ENCODE results near the gene IFT25.

Gene IFT25

DNA sequence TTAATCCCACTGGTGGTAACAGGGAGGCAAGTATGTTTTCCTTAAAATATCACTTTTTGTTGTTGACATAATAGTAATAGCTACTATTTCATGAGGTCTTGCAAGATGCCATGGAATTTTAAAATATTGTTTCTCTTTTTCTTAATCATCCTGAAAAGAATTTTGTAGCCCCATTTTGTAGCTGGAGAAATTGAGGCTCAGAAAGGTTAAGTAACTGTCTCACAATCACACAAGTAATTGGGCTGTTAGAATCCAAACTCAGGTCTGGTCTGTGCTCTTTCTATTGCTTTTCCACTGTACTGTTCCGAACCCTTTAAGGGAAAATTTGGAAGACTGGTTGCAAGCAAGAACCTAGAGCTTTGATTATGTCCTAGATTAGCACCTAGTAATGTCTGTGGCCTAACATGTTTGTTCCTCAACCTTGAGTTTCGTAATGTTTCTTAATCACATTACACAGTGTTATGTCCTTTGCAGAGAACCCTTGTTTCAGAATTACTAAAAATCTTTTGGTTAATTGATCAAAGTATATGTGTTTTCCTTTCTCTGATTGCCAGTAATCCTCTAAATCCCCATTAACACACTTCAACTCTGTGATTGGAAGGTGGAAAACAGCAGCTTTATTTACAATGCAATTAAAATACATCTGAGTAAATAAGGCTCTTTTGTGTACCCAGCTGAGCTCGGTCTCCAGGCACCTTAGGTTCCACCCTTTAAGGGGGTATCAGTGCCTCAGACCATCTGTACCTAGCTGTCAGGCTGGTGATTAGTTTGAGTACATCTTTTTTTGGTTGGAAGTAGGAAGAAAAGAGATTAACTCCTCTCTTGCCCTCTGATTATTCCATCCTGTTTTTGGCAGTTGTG lies 11.0 kb upstream of the IFT25 start:
- peak; percentile 76 for DNase-seq

DNA sequence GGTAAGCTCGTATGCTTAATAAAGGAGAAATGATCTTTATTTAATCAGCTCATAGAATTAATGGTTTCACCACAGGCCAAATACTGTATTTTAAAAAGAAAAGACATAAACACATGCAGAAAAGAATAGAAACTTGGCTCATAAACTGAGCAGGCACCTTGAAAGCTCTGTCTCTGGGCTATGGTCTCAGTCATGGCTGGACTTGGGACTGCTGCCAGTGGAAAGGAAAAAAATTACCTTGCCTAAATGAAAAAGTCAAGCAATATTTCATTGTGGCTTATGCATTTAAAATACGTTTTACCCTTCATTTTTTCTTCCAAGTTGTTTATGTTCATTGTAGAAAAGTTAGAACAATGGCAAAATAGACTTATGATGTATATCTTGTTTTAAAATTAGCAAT lies 8.6 kb upstream of the IFT25 start:
- DNase-seq, result no peak

DNA sequence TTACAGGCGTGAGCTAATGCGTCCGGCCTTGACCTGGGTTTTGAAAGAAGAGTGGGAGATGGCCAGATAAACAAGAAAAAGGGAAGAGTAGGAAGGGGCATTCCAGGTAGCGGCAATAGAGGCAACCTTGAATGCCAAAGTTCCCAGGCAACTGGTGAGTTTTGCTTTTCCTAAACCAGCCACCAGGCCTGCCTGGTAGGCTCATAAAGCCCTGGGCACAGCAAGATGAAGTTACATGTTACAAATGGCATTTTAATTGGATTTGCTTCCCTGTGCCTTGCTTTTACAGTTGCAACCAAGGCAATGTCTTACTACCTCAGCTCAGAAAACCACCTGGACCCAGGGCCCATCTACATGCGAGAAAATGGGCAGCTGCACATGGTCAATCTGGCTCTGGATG lies 6.2 kb upstream of the IFT25 start:
- no peak for DNase-seq

DNA sequence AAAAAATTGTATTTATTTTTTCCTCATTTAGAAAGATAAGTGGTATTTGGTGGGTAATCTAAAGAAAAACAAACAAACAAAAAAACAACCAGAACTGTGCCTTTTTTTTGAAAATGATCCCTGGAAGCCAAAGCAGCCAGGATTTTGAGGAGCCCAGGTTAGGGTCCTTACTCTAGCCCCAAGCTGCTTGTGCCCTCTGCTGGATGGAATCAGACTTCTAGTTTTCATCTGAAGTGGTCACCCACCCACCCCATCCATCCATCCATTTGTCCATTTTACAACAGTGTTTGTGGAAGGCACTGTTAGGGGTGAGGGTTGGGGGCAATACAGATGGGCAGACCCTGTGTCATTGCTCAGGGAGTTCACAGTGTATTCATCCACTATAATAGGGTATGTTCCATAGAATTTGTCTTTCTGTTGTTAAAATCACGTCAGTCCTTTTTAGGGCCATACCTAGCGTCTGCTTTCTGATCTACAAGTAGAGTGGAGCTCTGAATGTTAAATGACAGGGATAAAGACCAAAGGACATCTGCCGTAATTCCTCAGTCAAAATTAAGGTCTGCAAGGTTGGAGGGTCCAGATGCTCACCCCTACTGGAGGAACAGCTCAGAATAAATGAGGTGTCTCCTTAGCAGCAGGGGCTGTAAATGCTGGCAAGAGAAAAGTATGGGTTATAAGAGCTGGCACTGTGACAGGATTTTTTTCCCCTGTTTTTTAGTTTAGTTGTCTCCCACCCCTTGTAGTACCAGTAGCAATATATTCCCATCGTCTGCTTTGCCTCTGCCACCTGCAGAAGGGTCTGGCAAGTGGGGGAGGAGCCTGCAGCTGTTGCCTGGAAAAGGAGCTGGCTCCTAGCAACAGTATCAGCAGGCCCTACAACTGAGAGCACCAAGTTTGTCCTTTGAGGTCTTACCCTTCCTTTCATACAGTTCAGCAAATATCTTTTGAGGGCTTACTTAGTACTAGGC lies 3.8 kb upstream of the IFT25 start:
- peak; percentile 9 for DNase-seq

DNA sequence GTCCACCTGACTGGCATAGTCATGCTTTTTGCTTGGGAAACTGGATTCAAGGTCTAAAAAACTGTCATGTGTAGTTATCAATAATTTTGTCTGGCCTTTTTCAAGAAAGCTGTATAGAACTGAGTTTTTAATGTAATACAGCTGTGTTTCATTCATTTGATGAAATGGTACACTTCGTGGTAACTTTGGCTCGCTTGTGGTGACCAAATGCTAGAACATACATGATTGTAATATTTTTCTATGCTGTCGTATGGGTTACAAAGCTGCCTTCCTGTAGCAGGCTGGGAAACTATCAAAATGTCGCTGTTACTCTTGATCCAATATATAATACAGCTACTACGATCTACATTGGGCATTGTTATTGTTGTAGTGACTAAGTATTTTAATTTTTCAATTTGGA lies 2.8 kb upstream of the IFT25 start:
- no peak for DNase-seq

DNA sequence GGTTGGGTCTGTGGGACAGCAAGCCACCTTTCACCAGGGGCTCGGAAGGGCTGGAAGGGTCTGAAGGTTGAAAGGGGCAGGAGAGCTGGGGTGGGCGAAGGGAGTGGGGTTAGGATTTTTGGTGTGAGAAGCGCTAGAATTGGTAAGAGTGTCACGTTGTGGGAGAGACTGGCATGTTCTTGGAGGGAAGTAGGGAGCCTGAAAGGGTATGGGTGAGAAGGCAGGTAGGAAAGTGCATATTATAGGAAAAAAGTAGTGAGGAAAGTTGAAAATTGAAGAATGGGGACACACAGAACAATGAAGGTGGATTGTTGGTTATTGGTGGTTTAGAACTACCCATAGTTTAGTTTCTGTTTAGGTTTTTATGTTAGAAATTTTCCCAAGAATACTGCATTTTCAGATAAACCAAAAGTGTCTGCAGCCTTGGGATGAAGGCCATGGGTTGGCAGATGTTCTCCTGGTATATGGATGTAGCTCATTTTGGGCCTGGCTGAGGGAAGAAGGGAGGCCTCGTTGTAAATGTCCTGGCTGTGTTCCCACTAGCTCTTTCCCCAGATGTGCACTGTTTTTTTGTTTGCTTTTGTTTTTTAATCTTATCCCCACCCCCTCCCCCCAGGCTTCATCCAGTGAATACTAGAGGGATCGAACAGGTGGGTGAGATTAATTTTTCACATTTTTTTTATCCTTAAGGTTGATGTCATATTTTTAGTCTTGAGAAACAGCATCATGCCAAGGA lies 1.8 kb upstream of the IFT25 start:
- DNase-seq, result no peak

DNA sequence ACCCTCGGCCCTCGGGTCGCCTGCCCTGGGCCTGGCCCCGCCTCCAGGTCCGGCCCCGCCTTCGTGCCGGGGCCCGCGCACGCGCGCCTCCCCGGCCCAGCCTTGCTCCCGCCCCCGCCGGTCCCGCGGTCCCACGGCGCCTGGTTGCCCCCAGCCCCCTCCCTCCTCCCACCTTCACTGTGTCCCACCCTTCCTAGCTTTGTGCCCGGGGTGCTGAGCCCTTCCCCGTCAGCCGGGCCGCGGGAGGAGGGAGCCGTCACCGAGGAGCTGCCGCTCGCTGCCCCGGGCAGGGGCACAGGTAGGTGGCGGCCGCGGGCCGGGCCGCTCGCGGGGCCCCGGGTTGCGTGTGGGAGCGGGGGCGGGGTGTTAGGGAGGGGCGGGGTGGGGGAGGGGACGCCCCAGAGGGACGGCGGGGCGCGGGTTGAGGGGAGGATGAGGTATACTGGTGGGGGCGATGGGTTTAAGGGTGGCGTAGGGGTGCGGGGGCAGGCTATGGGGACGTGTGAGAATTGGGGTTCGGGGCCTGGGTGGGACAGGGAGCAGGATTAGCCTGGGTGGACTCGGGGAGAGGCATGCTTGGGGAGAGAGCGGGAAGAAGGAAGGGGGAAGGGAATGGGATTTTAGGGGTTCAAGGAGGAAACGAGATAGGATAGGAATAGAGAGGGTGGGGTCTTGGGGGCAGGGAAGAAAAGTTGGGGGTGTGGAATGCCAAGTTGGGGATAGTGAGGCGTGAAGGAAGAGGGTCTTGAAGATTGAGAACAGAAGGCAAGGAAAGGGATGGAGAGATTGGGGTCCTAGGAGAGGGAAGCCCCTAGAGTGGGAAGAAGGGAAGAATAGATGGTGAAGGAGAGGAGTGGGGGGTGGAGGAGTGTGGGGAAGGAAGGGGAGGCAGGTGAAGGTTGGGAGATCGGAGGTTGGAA lies 1.0 kb upstream of the IFT25 start, which contains the start of gene LRRC42:
Gene LRRC42, plus strand, starts transcription at position 99 of the 920 bp plus-strand sequence. CDS start 5,650 bp downstream, outside the sequence.
- DNase-seq, result no peak

DNA sequence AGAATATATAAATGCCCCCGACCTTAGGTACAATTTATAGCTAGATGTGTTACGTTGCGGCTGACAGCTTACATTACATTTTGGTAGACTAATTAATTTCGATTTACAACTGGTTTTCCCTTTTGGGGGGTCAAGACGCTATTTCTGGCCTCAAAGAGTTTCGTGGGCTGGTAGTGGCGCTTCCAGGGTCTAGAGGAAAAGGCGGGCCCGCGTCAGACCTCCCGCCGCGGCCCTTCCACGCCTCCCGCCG lies 391 bp downstream of the IFT25 start:
- no peak for DNase-seq

DNA sequence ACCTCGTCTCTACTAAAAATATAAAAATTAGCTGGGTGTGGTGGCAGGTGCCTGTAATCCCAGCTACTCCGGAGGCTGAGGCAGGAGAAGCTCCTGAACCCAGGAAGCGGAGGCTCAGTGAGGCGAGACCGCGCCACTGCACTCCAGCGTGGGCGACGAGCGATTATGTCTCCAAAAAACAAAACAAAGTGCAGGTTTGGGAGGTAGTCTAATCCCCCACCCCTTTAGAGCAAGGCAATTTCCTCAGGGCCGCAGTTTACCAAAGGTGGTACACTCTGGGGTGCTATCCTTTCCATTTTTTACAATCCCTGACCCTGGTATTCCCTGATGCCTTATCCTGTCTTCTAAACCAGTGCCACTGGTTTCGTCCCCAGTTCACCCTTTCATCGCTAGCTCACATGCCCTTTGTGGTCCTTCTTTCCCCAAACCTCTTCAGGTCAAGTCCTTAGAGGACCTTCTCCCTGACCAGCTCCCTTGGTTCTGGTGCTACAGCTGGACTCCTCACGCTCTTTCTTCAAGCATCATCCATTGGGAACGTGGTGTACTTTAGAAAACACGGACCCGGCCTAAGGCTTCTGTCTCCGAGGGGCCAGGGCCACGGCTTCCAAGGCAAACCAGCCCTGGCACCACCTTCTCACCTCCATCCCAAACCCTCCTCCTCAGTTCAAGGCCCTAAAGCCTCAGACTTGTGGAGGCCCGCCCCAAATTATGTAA lies 873 bp downstream of the IFT25 start:
- DNase-seq, result no peak

DNA sequence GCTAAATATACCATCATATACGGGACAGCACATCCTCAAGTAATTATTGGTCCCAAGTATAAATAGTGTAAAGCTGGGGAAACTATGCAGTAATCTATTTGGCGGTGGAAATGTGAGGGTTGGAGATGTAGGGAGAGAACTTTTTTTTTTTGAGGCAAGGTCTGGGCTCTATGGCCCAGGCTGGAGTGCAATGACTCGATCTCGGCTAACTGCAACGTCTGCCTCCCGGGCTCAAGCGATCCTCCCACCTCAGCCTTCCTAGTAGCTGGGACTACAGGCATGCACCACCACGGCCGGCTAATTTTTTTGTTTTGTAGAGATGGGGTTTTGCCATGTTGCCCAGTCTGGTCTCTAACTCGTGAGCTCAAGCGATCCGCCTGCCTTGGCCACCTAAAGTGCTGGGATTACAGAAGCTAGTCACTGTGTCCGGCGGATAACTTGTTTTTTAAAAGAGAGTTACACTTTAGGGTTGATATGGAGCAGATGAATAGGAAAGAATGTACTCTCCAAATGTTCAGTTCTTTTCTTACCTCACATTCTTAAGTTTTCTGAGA lies 1.9 kb downstream of the IFT25 start:
- no peak for DNase-seq

DNA sequence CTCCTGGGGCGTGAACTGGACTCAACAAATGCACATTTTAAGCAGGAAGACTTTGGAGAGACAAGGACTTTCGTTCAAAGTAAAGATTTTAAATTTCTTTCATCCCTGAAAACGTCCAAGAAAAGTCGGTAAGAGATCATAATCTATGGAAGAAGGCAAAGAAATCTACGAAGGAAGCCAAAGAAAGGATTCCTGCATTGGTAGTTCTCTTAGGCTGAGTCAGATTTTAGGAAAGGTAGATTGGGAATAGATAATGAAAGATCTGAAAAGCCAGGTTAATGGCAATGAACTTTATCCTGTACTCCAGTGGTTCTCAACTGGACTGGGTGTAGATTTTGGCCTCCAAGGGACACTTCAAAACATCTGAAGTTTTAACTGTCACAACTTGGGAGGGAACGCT lies 2.4 kb downstream of the IFT25 start:
- no peak for DNase-seq

DNA sequence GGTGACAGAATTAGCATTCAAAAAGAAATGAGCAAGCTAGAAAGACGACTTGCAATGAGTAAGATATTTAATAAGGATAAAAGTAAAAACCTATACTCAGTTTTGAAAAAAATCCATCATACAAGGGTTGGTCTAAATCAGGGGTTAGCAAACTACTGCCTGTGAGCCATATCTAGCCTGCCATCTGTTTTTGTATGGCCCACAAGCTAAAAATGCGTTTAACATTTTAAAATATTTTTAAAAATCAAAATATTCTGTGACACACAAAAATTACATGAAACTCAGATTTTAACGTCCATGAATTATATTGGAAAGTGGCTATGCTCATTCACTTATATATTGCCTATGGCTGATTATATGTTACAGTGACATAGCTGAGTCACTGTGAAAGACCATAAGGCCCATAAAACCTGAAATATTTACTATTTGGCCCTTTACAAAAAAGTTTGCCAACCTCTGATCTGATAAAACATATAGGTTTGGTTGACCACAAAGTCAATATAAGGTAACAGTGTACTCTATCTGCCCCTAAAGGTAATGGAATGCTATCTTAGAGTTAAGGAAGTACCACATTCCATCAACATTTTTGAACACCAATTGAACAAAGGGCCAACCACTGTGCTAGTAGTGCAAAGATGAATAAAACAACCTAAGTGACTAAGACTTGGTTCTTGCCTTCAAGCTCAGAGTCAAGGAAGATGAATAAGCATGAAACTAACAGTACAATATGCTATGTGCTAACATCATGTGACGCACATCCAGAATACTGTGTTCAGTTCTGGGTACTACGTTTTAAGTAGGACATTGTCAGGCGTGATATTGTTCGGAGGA lies 3.2 kb downstream of the IFT25 start:
- no peak for DNase-seq

DNA sequence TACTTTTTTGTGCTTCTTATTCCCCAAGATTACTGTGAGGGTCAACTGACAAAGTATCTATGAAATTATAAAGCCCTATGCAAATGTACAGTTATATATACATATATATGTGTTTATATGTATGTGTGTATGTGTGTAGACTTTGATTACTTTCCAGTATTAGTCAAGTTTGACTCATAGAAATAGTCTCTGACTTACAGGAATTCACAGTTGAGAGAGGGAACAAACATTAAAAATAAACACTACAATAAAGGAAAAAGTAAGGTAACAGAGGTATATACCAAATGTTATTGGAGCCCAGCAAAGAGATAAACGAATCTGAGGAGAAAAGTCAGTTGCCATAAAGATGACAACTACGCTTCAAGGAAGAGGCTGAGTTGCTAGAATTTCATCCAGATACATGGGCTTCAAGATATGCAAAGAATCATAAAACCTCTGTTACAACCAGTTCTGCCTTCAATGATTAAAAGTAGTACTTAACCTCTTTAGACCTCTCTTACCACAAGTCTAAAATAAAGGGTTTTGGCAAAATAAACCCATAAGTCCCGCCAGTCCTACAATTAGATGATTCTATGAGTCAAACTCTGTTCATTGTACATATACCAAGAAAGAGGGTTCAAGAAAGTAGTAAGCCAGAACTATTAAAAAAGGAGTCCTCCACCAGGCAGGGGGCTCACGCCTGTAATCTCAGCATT lies 7.2 kb downstream of the IFT25 start:
- DNase-seq, result no peak

DNA sequence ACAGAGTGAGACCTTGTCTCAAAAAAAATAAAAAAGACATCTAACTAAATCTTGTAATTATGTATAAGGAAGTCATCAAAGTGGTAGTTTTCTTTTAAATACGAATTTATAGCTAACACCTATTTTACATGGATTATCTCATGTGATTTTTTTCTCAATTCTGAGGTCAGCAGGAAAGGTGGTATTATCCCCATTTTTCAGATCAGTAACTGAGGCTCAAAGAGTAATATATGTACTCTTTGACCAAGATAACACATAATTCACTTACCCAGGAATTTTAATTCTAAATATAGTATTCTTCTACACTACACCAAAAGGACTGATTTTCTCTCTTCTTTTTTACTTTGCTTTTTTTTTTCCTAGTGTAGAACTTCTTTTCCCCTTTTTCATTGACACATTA lies 9.1 kb downstream of the IFT25 start:
- no peak for DNase-seq

DNA sequence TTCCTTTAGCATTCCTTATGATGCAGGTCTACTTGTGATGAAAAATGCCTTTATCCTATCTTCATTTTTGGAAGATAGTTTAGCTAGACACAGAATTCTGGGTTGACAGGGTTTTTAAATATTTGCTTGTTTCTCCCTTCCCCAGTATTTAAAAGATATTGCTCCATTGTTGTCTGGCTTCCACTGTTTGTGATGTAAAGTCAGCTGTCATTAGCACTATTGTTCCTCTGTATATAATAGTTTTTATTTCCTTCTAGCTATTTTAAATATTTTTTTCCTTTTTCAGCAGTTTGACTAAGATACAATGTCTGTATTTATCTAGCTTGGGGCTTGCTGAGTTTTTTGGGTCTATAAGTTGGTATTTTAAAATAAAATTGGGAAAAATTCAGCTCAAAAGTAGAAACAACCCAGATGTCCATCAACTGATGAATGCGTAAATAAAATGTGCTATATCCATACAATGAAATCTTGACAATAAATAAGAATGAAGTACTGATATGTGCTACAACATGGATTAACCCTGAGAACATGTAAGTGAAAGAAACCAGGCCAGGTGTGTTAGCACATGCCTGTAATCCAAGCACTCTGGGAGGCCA lies 11.2 kb downstream of the IFT25 start:
- no peak for DNase-seq

DNA sequence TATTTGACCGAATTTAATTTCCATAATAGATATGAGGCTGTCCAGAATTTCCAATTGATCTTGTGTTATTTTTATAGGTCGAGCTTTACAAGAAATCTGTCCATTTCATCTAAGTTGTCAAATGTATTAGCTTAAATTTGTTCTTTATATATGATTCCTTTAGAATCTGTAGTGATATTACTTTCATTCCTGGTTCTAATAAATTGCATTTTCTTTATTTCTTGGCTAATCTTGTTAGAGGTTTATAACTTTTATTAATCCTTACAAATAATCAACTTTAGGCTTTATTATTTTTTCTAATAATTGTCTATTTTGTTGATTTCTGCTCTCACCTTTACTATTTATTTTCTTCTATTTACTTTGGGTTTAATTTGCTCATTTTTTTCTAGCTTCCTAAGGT lies 14.0 kb downstream of the IFT25 start:
- DNase-seq, result no peak

DNA sequence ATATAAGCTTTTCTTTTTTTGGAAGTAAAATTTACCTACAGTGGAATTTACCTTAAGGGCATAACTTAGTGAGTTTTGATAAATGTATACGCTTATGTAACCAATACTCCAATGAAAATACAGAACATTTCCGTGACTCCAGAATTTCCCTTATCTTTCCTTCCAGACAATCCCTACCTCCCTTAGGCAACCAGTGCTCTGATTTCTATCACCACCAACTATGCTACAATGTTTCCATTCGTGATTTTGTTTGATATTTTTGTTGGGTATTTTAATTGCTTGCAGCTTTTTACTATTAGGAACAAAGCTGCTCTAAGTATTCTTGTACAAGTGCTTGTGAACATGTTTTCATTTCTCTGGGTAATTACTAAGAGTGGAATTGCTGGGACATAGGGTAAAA lies 14.6 kb downstream of the IFT25 start:
- DNase-seq, result no peak

DNA sequence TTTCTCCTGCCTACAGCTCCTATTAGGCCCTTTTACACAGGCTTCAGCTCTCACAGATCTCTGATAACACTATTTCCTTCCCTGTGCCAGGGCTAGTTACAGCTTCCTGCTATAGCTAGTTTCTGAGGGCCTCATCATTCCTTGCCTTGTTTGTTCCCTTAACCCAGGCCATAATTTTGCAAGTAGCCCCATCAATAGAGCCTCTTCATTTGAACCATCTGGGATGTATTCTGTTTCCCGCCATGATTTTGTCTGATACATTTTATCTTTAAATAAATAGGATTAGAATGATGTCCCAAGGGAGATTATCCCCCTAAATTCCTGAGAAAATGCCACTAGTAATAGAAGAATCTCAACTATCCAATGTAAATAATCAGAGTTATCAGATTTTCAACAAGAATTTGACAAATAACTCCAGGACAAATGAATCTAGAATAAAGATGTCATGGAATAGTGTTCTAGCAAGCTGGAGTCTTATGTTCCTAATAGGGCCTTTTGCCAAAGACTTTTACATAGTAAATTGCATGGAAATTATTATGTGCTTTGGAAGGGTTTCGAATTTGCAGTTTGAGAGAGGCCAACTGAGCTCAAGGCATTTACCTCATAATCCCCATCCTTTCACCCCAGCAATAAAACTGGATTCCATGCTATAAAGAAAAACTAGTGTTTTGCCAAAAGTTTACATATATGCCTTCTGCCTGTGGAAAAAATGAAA lies 16.1 kb downstream of the IFT25 start:
- no peak for DNase-seq
